GM18868 (cell line): Measurements from ENCODE around the gene SORL1-AS1.

Experiments
- ATAC-seq: cut with Tn5 transposase; IDR thresholded peaks from one replicate; pipeline ENCODE4 v1.9.1; 2021; ENCODE audit warnings: mild to moderate bottlenecking, moderate library complexity; ENCODE audit not compliant: unreplicated experiment

Gene SORL1-AS1

GRCh38 chr11:121453589-121454299 is 977 bp upstream of the SORL1-AS1 start:
- ATAC-seq = no peak

- peak; percentile 46 for ATAC-seq
Measured at GRCh38 chr11:121451986-121452608, 670 bp downstream of the SORL1-AS1 start, which contains the start of gene SORL1. Gene SORL1, plus strand, starts transcription at chr11:121452314. Its CDS starts 18 bp downstream, at chr11:121452332.

GRCh38 chr11:121451178-121451985 is 1.4 kb downstream of the SORL1-AS1 start:
- ATAC-seq = no peak

- no peak for ATAC-seq
Measured at GRCh38 chr11:121450401-121450800, 2.4 kb downstream of the SORL1-AS1 start.

GRCh38 chr11:121449626-121450025 is 3.1 kb downstream of the SORL1-AS1 start:
- ATAC-seq = no peak

GRCh38 chr11:121449123-121449522 is 3.6 kb downstream of the SORL1-AS1 start:
- no peak for ATAC-seq

GRCh38 chr11:121448431-121448941 is 4.3 kb downstream of the SORL1-AS1 start:
- ATAC-seq = no peak

GRCh38 chr11:121448011-121448410 is 4.8 kb downstream of the SORL1-AS1 start:
- no peak for ATAC-seq

DNA sequence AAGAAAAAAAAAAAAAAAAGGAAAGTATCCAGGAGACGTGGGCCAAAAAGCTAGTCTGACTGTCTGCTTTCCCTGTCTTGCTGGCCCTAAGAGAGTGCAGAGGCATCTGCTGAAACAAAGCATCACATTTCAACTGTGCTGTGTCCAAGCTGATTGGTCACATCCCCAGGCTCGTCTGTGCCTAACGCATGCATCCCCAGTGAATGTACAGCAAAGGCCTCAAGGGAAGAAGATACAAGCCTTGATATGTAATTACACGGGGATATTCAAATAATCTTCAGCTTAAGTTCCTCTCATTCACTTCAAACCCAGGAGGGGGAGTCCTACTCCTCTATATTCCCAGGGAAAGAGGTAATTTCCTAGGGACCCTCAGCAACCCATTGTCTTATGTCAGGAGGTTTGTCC is 6.0 kb downstream of the SORL1-AS1 start:
- no peak for ATAC-seq

DNA sequence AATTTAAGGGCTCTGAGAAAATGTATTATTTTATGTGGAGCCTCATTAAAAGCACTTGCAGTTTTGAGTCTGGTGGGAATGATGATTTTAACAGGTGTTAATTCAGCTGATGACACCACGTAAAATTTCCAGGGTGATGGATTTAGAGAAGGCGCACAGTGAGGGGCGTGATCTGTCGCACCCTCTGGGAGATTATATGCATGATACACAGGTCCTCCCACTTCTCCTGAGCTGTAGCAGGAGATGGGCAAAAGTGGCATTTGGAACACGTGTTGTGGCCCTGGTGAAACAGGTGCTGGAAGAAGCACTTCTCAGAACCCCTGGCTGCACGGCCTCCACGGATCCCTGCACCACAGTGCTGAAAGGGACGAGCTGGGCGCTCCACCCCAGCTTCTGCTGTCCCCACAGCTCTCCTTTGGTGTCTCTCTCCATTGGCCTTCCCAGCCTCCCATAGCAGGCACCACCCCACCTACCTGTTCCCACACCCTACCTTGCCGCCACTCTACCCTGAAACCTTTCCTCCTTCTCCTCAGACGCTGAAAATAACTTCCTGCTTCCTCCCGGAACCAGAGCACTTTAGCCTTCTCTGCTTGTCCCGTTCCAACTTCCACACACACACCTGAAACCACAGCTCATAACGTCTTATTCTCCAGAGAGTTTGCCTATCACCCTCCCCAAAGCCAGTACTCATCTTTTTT is 7.5 kb downstream of the SORL1-AS1 start:
- no peak for ATAC-seq

DNA sequence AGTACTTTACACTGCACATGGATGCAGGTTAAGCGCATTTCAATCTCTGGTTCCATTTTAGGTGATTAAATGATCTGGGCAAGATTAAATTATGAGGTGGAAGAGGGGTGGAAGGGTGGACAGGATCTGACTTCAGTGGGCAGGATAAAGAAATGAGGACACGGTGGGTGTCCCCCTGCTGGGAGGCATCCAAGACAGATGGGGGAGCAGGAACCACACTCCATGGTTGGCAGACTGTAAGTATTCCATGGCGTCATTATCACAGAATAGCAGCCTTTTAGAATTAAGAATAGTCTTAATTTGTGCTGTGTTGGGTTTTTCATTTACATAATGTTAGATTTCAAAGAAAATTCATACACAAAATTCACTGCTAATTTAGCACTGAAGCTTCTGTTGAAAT is 8.2 kb downstream of the SORL1-AS1 start:
- ATAC-seq = no peak

GRCh38 chr11:121443688-121444275 is 9.0 kb downstream of the SORL1-AS1 start:
- ATAC-seq = no peak

DNA sequence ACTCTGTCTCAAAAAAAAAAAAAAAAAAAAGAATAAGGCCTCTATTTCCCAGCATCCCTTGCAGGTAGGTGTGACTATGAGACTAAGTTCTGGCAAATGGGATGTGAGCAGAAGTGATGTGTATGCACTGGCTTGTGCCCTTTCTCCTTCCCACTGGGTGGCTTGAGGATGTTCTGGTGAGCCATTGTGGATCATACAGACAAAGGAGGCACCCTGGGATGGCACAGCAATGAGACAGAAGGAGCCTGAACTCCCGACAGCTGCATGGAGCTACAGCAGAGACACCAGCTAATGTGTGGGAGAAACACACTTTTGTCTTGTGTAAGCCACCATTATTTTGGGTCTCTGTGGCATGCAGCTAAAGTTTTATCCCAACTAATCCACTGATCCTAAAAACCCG is 11.2 kb downstream of the SORL1-AS1 start:
- no peak for ATAC-seq

- no peak for ATAC-seq
Measured at GRCh38 chr11:121439759-121440158, 13.0 kb downstream of the SORL1-AS1 start.

DNA sequence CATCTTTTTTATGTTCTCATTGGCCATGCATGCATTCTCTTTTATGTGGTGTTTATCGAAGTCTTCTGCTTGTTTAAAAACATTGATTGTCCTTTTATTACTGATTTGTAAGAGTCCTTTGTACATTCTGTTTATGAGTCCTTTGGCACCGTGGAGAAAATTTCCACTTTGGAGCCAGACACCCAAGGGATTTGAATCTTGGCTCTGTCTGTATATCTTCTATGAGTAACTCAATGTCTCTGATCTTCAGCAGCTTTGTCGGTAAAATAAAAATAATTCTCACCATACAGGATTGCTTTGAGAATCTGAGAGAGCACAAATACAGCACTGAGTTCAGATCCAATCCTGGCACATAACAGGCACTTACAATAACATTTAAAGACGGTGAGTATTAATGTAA is 13.4 kb downstream of the SORL1-AS1 start:
- no peak for ATAC-seq

GRCh38 chr11:121437686-121438078 is 15.1 kb downstream of the SORL1-AS1 start:
- no peak for ATAC-seq

- ATAC-seq = no peak
Measured at GRCh38 chr11:121437018-121437685, 15.6 kb downstream of the SORL1-AS1 start.

- ATAC-seq = no peak
Measured at GRCh38 chr11:121435551-121436511, 16.9 kb downstream of the SORL1-AS1 start.

DNA sequence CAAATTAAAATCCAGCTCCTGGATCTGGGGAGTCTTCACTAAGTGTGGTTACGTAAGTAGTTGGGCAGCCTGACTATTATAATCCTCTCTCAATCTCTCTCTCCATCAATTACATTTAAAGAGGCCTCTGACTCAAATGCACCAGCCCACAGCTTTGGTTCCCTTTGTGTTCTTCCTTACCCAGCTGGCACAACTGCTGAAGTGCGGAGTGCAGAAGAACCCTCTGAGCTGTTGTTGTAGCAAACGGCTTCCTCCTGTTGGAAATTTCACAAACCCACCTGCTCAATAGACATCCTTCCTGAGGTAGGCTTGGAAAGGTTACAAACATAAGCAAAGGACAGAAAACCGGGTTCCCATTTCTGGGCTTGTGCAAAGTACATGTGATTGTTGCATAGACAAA is 17.6 kb downstream of the SORL1-AS1 start:
- ATAC-seq = no peak
